G401 (cell line): ENCODE measurements around the gene PAOX. TPM values are rescaled to one million over a fixed set of nuclear protein-coding genes. Genes with fewer than 3 reads are reported as not detected.

Experiments
- DNase-seq: peaks from one replicate; pipeline ENCODE4 v3.0.0-alpha.2; 2015; ENCODE audit warnings: low spot score
- in situ Hi-C: cut with HindIII; loops from 2 replicates; pipeline ENCODE4 v1.10.0; 2016; ENCODE audit warnings: low sequenced_read_pairs, mixed read lengths
- total RNA-seq: library from RNA; depleted of rRNA; stranded (reverse); fragments of >200 nt; shearing (Covaris generic); gene quantifications from 2 replicates; pipeline ENCODE4 v1.2.3, GENCODE V29; 2014; rRNA removed

The PAOX gene
- total RNA-seq = 11.7 and 13.9 TPM in 2 replicates

DNA sequence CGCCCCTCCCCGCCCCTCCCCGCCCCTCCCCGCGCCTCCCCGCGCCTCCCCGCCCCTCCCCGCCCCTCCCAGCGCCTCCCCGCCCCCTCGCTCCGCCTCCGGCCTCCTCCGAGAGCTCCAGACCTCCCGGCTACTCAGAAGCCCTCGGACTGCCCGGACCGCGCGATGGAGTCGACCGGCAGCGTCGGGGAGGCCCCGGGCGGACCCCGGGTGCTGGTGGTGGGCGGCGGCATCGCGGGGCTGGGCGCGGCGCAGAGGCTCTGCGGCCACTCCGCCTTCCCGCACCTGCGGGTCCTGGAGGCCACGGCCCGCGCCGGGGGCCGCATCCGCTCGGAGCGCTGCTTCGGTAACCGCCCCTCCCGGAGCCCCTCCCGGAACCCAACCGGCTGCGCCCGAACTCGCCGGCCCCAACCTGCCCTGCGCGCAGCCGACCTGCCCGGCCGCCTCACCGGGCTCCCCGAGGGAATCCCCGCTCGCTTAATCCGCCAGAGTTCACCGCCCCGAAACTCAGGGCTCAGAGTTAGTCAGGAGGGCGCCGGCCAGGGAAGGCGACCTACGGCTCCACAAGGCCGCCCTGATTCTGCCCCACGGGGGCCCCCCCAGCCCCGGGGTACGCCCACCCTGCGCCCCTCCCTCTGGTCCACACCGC lies at the start of gene PAOX:
PAOX (plus strand) TSS at position 111 of the 649 bp plus-strand sequence; CDS start at position 166, 55 bp downstream.
- in situ Hi-C loops = no loop called here
- peak; percentile 69 for DNase-seq

DNA sequence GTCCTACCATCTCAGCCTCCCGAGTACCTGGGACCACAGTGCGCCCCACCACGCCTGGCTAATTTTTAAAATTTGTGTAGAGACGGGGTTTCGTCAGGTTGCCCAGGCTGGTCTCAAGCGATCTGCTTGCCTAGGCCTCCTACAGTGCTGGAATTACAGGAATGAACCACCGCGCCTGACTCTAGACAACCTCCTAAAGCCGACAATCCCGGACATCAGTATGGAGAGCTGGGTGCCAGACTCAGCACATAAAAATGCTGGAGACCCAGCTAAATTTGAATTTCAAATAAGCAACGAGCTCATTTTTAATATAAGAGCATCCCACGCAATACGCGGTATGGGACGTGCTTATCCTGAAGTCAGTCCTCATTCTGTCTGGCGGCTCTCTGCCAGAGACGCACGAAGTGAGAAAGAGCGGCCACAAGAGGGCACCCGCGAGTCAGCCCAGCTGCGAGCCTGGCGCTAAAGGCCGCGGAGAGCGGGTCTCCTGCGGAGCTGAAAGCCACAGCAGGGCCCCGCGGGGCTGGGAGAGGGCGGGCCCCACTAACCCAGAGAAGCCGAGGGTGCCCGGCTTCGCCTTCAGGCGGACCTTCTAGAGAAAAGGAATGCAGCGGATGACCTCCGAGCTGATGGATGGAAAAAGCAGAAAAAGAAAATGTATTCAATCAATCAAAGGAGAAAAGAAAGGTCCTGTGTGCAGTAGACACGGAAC lies 49.4 kb upstream of the PAOX start:
- in situ Hi-C loops = no loop called here
- DNase-seq = peak; percentile 90

DNA sequence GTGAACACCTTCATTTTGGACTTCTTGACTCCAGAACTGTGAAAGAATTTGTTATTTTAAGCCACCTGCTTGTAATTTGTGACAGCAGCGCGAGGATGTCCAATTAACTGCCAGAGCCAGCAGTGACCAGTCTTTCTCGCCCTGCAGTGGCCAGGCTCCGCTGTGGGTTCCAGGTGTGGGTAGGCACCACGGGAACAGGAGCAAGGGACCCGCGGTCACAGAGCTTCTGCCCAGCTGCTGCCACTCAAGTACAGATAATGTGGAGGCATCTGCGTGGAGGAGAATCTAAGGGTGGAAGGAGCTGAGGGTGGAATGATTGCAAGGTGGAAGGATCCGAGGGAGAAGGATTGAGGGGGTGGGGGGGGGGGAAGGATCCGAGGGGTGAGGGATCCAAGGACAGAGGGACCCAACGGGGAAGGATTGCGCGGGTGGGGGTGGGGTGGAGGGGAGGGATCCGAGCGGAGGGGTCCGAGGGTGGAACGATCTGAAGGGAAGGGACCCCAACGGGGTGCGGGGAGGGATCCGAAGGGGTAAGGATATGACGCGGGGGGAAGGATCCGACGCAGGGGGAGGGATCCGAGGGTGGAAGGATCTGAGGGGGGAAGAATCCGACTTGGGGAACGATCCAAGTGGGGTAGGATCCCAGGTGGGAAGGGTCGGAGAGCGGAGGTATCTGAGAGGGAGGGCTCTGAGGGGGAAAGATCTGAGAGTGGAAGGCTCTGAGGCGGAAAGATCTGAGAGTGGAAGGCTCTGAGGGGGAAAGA lies 45.9 kb upstream of the PAOX start:
- no peak for DNase-seq
- in situ Hi-C loops = no loop called here

DNA sequence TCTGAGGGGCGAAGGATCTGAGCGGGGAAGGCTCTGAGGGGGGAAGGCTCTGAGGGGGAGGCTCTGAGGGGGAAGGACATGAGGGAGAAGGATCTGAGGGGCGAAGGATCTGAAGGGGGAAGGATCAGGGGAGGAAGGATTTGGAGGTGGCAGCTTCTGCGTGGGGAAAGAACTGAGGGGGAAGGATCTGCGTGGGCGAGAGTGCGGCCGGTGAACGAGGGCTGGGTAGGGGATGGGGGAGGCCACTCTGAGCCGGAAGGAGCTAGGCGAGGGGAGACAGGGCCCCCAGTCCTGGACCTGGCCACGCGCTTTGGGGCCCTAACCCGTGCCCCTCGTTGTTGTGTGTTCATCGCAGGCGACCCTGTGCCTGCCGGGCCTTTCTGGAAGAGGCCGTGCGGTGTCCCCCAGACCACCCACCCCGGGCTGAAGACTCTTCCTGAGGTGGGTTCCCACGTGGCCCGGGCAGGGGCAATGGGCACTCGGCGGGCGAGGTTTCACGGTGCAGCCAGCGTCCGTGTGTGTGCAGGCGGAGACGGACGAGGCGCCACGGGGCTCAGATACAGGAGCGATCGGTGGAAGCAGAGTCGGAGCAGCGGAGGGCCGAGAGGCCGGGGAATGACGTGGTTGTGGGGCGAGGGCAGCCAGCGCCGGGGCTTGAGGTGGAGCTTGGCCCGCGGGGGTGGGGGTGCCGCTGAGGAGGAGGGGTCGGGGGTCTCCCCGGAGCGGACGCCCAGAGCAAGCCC lies 44.4 kb upstream of the PAOX start:
- in situ Hi-C loops = no loop called here
- DNase-seq = peak; percentile 29

DNA sequence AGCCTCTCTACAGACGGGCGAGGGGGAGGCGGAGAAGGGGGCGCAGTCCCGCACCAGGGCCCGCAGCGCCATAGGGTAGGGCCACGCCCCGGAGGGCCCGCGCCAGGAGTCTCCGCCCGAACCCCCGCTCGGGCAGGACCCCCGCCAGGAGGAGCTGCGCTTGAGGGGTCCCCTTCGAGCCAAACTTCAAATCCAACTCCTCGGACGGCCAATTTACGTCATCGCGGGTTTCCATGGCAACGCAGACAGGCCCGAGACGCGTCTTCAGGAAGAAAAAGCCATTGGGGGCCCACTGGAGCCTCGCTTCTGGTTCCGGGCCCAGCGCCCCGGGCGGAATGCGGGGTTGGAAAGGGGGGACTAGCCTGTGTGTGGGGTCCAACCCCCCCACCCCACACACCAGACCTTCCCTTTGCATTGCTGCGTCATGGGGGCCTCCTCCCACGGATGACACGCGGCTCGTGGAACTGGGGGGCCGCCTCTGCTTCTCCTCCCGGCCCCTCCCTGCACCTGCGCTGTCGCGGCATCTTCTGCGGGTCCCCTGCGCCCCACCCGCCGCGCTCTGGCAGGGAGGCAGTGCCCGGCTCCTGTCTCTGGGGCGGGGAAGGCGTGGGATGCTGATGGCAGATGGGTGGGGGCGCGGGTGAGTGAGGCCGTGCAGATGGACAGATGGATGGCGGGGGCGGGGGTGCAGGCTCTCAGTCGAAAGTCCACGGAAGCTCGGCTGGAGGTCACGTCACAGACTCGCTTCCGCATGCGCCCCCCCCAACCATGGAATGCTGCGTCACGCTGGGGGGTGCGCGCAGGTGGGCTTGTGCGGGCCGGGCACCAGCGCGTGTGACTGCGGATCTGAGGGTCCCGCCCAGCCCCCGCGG lies 43.6 kb upstream of the PAOX start:
- peak; percentile 77 for DNase-seq

DNA sequence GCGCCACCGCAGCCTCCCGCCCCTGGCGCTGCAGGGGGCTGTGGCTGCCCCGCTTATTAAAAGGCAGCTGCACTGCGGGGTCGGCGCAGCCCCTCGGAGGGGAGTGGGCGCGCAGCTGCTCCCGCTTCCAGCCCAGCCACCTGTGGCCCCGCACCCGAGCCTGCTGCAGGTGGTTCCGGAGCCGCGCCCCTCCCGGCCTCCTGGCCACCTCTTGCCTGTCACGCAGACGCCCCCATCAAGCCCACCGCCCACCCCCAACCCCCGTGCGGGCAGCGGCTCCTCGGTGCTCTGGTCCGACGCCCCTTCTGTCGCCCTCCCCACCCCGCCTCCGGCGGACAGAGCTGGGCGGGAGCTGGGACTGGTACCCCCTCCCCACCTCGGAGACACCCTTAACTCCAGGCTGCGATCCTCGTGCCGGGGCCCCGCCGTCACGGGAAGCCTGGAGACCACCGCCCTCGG lies 42.9 kb upstream of the PAOX start:
- no peak for DNase-seq
- in situ Hi-C loops = no loop called here

More for the DNA sequence above, 43.6 kb upstream of the PAOX start:
- in situ Hi-C loops = no loop called here

DNA sequence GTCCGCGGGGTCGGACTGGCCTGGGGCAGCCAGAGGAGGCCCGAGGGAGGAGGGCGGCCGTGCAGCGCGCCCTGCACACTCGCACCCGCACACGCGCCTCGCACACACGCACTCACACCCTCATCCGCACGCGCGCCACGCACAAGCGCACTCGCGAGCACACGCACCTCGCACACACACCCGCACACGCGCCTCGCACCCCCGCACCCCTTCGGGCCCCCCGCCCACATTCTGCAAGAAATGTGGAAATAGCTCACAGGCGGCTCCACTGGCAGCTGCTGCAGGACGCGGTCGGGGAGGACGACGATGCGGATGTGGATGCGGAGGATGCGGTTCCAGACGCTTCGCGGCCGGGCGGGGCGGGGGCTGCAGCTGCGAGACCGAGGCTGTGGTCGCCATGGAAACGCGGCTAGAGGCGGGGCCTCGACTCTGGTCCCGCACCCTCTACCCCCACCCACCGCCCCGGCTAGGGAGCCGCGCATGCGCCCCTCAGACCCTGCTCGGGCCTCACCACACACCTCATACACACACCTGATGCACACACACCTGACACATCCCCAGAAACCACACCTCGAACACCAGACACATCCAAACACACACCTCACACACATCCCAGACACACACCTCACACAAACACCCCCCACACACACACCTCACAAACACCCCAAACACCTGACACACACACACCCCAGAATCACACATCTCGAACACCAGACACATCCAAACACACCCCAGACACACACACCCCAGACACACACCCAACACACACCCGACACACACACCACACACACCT lies 42.3 kb upstream of the PAOX start, which contains the start of gene CALY:
CALY (minus strand) TSS at position 320 of the 793 bp plus-strand sequence. CDS start 7,907 bp downstream, outside the sequence.
- in situ Hi-C loops = no loop called here
- peak; percentile 81 for DNase-seq

DNA sequence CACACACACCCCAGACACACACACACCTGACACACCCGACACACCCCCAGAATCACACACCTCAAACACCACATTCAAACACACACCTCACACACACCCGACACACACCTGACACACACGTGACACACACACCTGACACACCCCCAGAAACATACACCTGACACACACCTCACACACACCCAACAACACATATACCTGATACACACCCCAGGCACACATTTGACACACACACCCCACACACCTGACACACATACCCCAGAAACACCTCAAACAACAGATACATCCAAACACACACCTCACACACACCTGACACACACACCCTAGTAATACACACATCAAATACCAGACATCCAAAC lies 41.7 kb upstream of the PAOX start:
- in situ Hi-C loops = no loop called here
- no peak for DNase-seq

DNA sequence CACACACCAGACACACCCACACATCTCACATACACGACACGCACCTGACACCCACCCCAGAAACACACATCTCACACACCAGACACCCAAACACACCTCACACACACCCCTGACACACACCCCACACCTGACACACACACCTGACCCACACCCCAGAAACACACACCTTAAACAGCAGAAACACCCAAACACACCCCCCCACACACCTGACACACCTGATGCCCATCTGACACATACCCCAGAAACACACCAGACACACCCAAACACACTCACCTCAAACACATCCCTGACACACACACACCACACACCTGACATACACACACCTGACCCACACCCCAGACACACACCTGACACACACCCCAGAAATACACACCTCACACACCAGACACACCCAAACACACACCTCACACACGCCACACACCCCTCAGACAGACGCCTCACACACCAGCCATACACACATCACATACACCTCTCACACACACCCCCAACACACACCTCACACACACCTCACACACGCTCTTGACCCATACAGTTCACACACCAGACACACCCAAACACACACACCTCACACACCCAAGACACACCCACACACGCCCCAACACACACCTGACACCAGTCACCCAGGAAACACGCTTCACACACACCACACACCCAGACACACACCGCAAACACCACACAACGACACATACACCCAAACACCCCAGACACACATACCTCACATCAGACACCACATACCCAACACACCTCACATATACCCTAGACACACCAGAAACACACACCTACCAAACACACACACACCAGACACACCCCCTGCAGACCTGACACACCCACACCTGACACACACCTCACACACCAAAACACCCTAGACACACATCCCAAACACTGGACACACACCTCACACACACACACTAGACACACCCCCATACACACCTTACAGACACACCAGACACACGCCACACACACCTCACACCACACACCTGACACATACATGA lies 40.7 kb upstream of the PAOX start:
- in situ Hi-C loops = no loop called here
- DNase-seq = no peak

DNA sequence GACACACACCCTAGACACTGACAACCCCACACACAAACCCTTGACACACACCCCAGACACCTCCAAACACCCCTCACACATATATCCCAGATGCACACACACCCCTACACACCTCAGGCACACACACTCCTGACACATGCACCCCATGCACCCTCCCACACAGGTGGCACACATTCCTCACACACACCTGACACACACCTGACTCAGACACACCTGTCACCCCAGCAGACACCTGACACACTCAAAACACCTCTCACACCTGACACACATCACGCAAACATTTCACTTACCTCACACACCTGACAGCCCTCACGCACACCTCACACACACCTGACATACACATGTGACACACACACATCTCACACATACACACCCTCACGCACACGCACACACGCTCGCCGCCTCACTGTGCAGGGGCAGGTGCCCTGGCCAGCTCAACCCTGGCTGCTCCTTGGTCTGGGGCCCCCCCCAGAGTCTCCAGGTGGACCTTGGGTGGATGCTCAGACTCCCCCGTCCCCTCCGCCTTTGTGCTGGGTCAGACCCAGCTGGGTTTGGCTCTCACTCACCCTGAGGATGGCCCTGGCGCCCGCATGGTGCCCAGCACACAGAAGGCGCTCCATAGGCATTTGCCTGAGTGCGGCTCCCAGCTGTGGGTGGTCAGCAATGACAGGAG lies 39.2 kb upstream of the PAOX start:
- DNase-seq = no peak
- in situ Hi-C loops = no loop called here

DNA sequence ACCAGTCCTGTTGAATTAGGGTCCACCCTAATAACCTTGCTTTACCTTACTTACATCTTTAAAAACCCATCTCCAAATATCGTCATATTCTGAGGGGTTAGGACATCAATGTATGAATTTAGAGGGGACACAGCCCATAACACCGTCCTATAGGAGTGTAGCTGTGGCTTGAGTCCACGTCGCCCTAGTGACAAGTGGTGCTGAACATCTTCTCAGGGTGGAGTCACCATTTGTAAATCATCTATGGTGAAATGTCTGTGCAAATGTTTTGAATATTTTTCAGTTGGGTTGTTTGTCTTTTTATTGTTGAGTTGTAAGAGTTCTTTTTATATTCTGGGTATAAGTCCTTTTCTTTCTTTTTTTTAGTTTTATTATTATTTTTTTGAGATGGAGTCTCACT lies 37.1 kb upstream of the PAOX start:
- in situ Hi-C loops = no loop called here

DNA sequence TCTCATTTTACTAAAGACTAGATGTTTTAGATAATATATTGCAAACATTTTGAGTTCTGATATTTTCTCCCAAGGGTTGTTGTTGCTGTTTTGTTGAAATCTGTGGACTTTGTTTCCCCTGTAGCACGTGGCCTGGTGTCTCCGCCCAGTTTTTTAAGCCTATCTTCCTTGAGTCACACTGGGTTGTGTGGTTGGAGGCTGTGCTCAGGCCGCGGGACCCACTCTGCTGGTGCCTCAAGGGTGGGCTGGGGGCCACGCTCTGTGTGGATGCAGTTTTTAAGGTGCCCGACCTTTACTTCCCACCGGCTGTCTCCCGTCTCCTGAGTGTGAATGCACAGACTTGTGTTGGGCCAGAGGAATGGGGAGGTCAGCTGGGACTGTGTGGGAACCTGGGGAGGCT lies 36.1 kb upstream of the PAOX start:
- in situ Hi-C loops = no loop called here
- DNase-seq = no peak

More for the DNA sequence above, 37.1 kb upstream of the PAOX start:
- DNase-seq = no peak

DNA sequence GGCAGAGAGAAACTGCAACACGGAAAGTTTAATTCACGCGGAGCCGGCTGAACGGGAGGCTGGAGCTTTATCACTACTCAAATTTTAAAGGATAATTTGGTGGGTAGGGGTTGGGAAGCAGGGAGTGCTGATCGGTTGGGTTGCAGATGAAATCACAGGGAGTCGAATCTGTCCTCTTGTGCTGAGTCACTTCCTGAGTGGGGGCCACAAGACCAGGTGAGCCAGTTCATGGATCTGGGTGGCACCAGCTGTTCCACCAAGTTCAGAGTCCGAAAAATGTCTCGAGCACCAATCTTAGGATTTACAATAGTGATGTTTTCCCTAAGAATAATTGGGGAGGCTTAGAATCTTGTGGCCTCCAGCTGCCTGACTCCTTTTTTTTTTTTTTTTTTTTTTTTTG lies 35.5 kb upstream of the PAOX start:
- DNase-seq = no peak
- in situ Hi-C loops = no loop called here

DNA sequence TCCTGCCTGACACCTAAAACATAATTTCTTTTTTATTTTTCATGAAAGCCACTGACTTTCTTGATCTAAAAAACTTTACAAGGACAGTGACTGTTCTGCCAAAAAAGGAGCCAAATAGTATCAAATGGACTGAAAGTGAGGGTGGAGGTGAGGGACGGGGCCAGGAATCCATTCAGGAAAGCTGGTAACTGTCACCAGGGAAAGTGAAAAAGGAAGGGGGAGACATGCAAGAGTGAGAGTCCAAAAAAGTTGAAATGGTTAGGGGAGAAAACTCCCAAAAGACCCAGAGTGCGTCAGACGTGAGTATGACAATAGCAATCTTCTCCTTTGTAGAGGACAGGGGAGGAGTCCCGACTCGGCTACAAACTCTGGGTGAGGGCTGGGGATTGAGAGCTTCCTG lies 34.8 kb upstream of the PAOX start:
- in situ Hi-C loops = no loop called here
- DNase-seq = no peak

DNA sequence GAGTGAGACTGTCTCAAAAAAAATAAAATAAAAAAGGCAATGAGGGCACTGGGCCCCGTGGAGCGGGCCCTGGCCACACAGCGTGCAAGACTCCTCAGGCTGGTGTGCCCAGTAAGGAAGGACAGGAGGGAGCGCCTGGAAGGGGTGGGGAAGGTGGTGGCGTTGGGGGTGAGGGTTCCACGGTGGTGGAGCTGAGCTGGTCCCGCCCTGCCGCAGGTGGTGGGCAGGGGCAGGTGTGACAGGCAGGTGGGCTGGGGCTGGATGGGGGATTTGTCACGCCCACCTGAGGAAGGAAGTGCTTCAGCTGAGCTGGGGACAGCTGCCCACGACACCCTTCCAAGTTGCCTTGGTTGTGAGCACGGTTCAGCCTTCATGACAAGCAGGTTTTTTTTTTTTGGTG lies 32.6 kb upstream of the PAOX start:
- DNase-seq = no peak
- in situ Hi-C loops = no loop called here
